ENCODE measurements around the gene HMGB3. TPM values are rescaled to one million over a fixed set of nuclear protein-coding genes. Genes with fewer than 3 reads are reported as not detected.

The HMGB3 gene
- total RNA-seq: 17.2 TPM

GRCh38 chrX:150982788-150983520, at the start of gene HMGB3:
TSS of gene HMGB3 (plus strand) at chrX:150983335. CDS start at chrX:150985600, 2,265 bp downstream.

Small RNA genes lying within 50 kb of the gene (small RNA-seq; reads per million reads assigned to genes)
- gene RNA5SP525 (ENCODE audit: low replicate concordance): not detected
- not detected for gene RNU6-383P (ENCODE audit: low replicate concordance)
- gene RPL12P50 (ENCODE audit: low replicate concordance): not detected

Other genes starting within 250 kb of the HMGB3 start
- 32.6 TPM for gene CD99L2, start 84.7 kb upstream of the HMGB3 start, total RNA-seq
- gene GPR50, start 193.2 kb downstream of the HMGB3 start, total RNA-seq: not detected